Gastroesophageal sphincter (tissue), 4 donors: Measurements from ENCODE around the gene EFNA1. TPM values are rescaled to one million over a fixed set of nuclear protein-coding genes. Genes with fewer than 3 reads are reported as not detected.

Experiments
- ATAC-seq: fragments of 150-250 bp; one replicate; pipeline ENCODE4 v1.9.1; 2016; ENCODE audit warnings: mild to moderate bottlenecking, moderate library complexity
- H3K27ac ChIP-seq, 4 donors: fragments of 200-600 bp; sonication (generic) in 3 of 4; 1 replicate in 3 of 4; 2 replicates in 1 of 4; pipeline ENCODE4 v1.5.1; 2016 to 2019
- H3K27me3 ChIP-seq: fragments of 200-600 bp; sonication (generic); one replicate; pipeline ENCODE4 v1.5.1; 2019
- H3K36me3 ChIP-seq, 2 donors: fragments of 200-600 bp; sonication (generic); one replicate each; pipeline ENCODE4 v1.5.1; 2019; ENCODE audit warnings: control low read depth in 1 of 2
- H3K4me1 ChIP-seq, 3 donors: fragments of 200-600 bp; sonication (generic); 1 replicate in 2 of 3; 2 replicates in 1 of 3; pipeline ENCODE4 v1.5.1; 2016 to 2019; ENCODE audit warnings: control low read depth in 2 of 3
- H3K4me3 ChIP-seq, 2 donors: fragments of 200-600 bp; sonication (generic); one replicate each; pipeline ENCODE4 v1.5.1; 2019; ENCODE audit warnings: mild to moderate bottlenecking in 1 of 2, moderate library complexity in 1 of 2
- H3K9me3 ChIP-seq, 3 donors: fragments of 200-600 bp; sonication (generic); one replicate each; pipeline ENCODE4 v1.5.1; 2017 to 2019; ENCODE audit warnings: control low read depth in 2 of 3
- CTCF ChIP-seq, 4 experiments: fragments of 200-600 bp in 2 of 4; fragments of 450-650 bp in 2 of 4; sonication (generic) in 1 of 4; IDR thresholded peaks; one replicate each; pipeline ENCODE4 v1.5.1; 2017 to 2019; ENCODE audit warnings: antibody characterized with exemption in 4 of 4, mild to moderate bottlenecking in 2 of 4, moderate library complexity in 2 of 4
- EP300 ChIP-seq: sonication (generic); formaldehyde crosslinking; IDR thresholded peaks from one replicate; pipeline ENCODE4 v1.6.1; 2017; ENCODE audit warnings: antibody characterized with exemption, mild to moderate bottlenecking
- POLR2A ChIP-seq, 2 donors: fragments of 450-650 bp; IDR thresholded peaks; one replicate each; pipeline ENCODE4 v1.6.1; 2017; ENCODE audit warnings: antibody characterized with exemption in 2 of 2, mild to moderate bottlenecking in 2 of 2, moderate library complexity in 1 of 2
- POLR2AphosphoS5 ChIP-seq: sonication (generic); formaldehyde crosslinking; IDR thresholded peaks from one replicate; pipeline ENCODE4 v1.6.1; 2017; ENCODE audit warnings: antibody characterized with exemption
- WGBS, 2 donors: methylation state at CpG; one replicate each; pipeline ENCODE4 v1.1.5; 2018; ENCODE audit warnings: low coverage in 1 of 2; 5-methylcytosine and 5-hydroxymethylcytosine counted together
- total RNA-seq, 4 donors: library from RNA; depleted of rRNA; stranded (reverse); fragments of >200 nt; gene quantifications; one replicate each; pipeline ENCODE4 v1.1.0, GENCODE V29; 2016

Gene EFNA1
- total RNA-seq, 4 donors from 2014 or later: 13.1 to 25.8 (median 16.1) TPM

GRCh38 chr1:155084722-155085503 lies 42.8 kb upstream of the EFNA1 start:
- 0% methylated on average over 4 of the region's 67 CpGs; no CpG with 5 or more reads in 1 of the 2 donors for WGBS, 2 donors
- Histone ChIP-seq H3K9me3 (no peaks in the 10 kb centered on the region), H3K36me3 (no peaks in the 10 kb centered on the region), H3K4me3 (peak overlapping the region; percentile 43 to 68), H3K4me1 (peaks cover 11 to 62% (median 45%) of the 10 kb centered on the region in 3 donors), H3K27me3 (peaks cover 46% of the 10 kb centered on the region), H3K27ac (peak overlapping the region; percentile 60 to 91 (median 90))
- no peak for TF ChIP-seq EP300
- TF ChIP-seq POLR2AphosphoS5: peak; percentile 53
- peak in 3 of 4 experiments; percentile 96 to 99 (median 98) for TF ChIP-seq CTCF (IDR thresholded peaks at IDR 0.05)
- peak; percentile 89 for ATAC-seq

GRCh38 chr1:155085504-155086127 lies 42.1 kb upstream of the EFNA1 start:
- Histone ChIP-seq H3K27ac (peak overlapping the region; percentile 60 to 91 (median 90)), H3K4me3 (peak overlapping the region; percentile 43 to 68), H3K9me3 (no peaks in the 10 kb centered on the region), H3K36me3 (no peaks in the 10 kb centered on the region), H3K27me3 (peaks cover 39% of the 10 kb centered on the region), H3K4me1 (peaks cover 5 to 55% (median 38%) of the 10 kb centered on the region in 3 donors)
- no peak for TF ChIP-seq CTCF (IDR thresholded peaks at IDR 0.05)
- TF ChIP-seq POLR2AphosphoS5: no peak
- no peak for TF ChIP-seq POLR2A (IDR thresholded peaks at IDR 0.05)
- TF ChIP-seq EP300: no peak
- WGBS, 2 donors: 2% methylated on average over 10 of the region's 32 CpGs; no CpG with 5 or more reads in 1 of the 2 donors
- ATAC-seq: peak; percentile 31

DNA sequence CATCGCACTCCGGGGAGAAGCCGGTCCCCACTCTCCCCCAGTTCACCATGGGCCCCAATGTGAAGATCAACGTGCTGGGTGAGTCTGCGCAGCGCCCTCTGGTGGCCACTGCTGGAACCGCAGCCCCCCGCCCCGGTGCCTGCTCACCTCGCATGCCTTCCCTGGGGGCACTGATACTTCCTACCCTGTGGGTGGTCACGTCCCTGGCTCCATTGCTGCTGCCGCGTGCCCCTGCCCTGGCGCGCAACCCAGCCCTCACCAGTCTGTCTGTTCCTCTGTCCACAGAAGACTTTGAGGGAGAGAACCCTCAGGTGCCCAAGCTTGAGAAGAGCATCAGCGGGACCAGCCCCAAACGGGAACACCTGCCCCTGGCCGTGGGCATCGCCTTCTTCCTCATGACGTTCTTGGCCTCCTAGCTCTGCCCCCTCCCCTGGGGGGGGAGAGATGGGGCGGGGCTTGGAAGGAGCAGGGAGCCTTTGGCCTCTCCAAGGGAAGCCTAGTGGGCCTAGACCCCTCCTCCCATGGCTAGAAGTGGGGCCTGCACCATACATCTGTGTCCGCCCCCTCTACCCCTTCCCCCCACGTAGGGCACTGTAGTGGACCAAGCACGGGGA lies 41.4 kb upstream of the EFNA1 start:
- H3K9me3 ChIP-seq: no peaks in the 10 kb centered on the region
- ATAC-seq: no peak
- peaks cover 33% of the 10 kb centered on the region for H3K27me3 ChIP-seq
- no peaks in the 10 kb centered on the region for H3K36me3 ChIP-seq
- peaks cover 2 to 52% (median 33%) of the 10 kb centered on the region in 3 donors for H3K4me1 ChIP-seq
- H3K4me3 ChIP-seq: peak overlapping the region in 1 of 2 donors; percentile 68
- peak overlapping the region in 3 of 4 donors; percentile 90 to 91 (median 91) for H3K27ac ChIP-seq
- WGBS, 2 donors: 8 to 50% methylated on average over 2 to 5 of the region's 24 CpGs
- TF ChIP-seq EP300 (no peak), CTCF (IDR thresholded peaks at IDR 0.05) (peak; percentile 93 to 100 (median 98))

DNA sequence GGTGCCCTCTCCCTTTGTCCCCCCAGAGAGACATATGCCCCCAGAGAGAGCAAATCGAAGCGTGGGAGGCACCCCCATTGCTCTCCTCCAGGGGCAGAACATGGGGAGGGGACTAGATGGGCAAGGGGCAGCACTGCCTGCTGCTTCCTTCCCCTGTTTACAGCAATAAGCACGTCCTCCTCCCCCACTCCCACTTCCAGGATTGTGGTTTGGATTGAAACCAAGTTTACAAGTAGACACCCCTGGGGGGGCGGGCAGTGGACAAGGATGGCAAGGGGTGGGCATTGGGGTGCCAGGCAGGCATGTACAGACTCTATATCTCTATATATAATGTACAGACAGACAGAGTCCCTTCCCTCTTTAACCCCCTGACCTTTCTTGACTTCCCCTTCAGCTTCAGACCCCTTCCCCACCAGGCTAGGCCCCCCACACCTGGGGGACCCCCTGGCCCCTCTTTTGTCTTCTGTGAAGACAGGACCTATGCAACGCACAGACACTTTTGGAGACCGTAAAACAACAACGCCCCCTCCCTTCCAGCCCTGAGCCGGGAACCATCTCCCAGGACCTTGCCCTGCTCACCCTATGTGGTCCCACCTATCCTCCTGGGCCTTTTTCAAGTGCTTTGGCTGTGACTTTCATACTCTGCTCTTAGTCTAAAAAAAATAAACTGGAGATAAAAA lies 40.7 kb upstream of the EFNA1 start:
- Histone ChIP-seq H3K9me3 (no peaks in the 10 kb centered on the region), H3K27me3 (peaks cover 25% of the 10 kb centered on the region), H3K4me1 (peaks cover under 1 to 52% (median 31%) of the 10 kb centered on the region in 3 donors), H3K27ac (peak overlapping the region in 2 of 4 donors; percentile 7 to 91), H3K4me3 (no peak overlapping the region), H3K36me3 (no peaks in the 10 kb centered on the region)
- WGBS, 2 donors: 52 to 68% methylated on average over 2 to 6 of the region's 8 CpGs
- no peak for ATAC-seq
- no peak for TF ChIP-seq CTCF (IDR thresholded peaks at IDR 0.05)
- no peak for TF ChIP-seq POLR2A (IDR thresholded peaks at IDR 0.05)
- TF ChIP-seq POLR2AphosphoS5: no peak
- no peak for TF ChIP-seq EP300
